A549 (cell line): ENCODE measurements around the gene PDLIM5. TPM values are rescaled to one million over a fixed set of nuclear protein-coding genes. Genes with fewer than 3 reads are reported as not detected.

Source experiments
- ATAC-seq, 2 experiments: fragments of 200-7000 bp in 1 of 2; fragments of >200 bp in 1 of 2; cut with Nextera tagmentation in 1 of 2; cut with Tn5 transposase in 1 of 2; 3 replicates each; pipeline versions ENCODE4 v1.8.0 to v1.9.1; 2018 to 2020; ENCODE audit warnings: mild to moderate bottlenecking in 1 of 2, moderate library complexity in 1 of 2
- CTCF ChIA-PET: fragments of 300-600 bp; sonication (Branson Sonifier 250); formaldehyde crosslinking; extraction: SDS; loops from one replicate; lab custom pipeline; 2021; ENCODE audit warnings: antibody characterized with exemption, inconsistent platforms; lab: Yijun Ruan, JAX
- POLR2A ChIA-PET: fragments of 350-600 bp; formaldehyde crosslinking; extraction: SDS; loops from one replicate; lab custom pipeline; 2021; ENCODE audit warnings: antibody characterized with exemption, inconsistent platforms; lab: Yijun Ruan, JAX
- DNase-seq, 2 experiments: peaks; one replicate each; pipeline versions ENCODE4 v3.0.0 to v3.0.0-alpha.2; 2011 to 2016; ENCODE audit warnings: low read depth in 1 of 2, low spot score in 1 of 2
- FAIRE-seq: peaks from 2 replicates; lab custom pipeline; 2011; peaks lifted over from hg19 to GRCh38; lab: Jason Lieb, UNC
- H3K27ac ChIP-seq, 2 experiments: fragments of >200 bp; sonication (Bioruptor Twin); formaldehyde crosslinking; 3 replicates each; pipeline ENCODE4 v1.5.1; 2016 to 2017
- H3K4me1 ChIP-seq: fragments of >200 bp; sonication (Bioruptor Twin); formaldehyde crosslinking; 3 replicates; pipeline ENCODE4 v1.6.1; 2016
- H3K4me2 ChIP-seq: fragments of >200 bp; sonication (Bioruptor Twin); formaldehyde crosslinking; 3 replicates; pipeline ENCODE4 v1.6.1; 2016
- H3K4me3 ChIP-seq: fragments of >200 bp; sonication (Bioruptor Twin); formaldehyde crosslinking; 3 replicates; pipeline ENCODE4 v1.5.1; 2016
- H3K9me3 ChIP-seq: fragments of >200 bp; sonication (Bioruptor Twin); formaldehyde crosslinking; 3 replicates; pipeline ENCODE4 v1.6.1; 2016
- CEBPB ChIP-seq, 2 experiments: fragments of >200 bp in 1 of 2; sonication (Bioruptor Twin) in 1 of 2; formaldehyde crosslinking in 1 of 2; IDR thresholded peaks; 2 replicates each; pipeline ENCODE4 v1.6.1; 2012 to 2016
- CTCF ChIP-seq: fragments of >200 bp; sonication (Bioruptor Twin); formaldehyde crosslinking; IDR thresholded peaks from 3 replicates; pipeline ENCODE4 v1.5.1; 2016
- E2F6 ChIP-seq: IDR thresholded peaks from 2 replicates; pipeline ENCODE4 v1.6.1; 2012; ENCODE audit warnings: low read depth, borderline replicate concordance
- EHMT2 ChIP-seq: fragments of 200-600 bp; sonication (generic); IDR thresholded peaks from 2 replicates; pipeline ENCODE4 v1.6.1; 2016; ENCODE audit warnings: antibody characterized with exemption, low read depth, mild to moderate bottlenecking, moderate library complexity
- ELK1 ChIP-seq: fragments of 150-350 bp; IDR thresholded peaks from 2 replicates; pipeline ENCODE4 v1.6.1; 2014; ENCODE audit warnings: low read depth, mild to moderate bottlenecking, low read length
- FOSL2 ChIP-seq, 2 experiments: fragments of 450-650 bp in 1 of 2; fragments of >200 bp in 1 of 2; sonication (Bioruptor Twin) in 1 of 2; formaldehyde crosslinking; IDR thresholded peaks; 2 replicates each; pipeline versions ENCODE4 v1.5.0 to v1.6.1; 2016 to 2020; ENCODE audit warnings: mild to moderate bottlenecking in 1 of 2, moderate library complexity in 1 of 2
- FOXS1 ChIP-seq: fragments of 250-450 bp; sonication (Bioruptor Pico); IDR thresholded peaks from 2 replicates; pipeline ENCODE4 v1.5.0; 2020; ENCODE audit warnings: mild to moderate bottlenecking, moderate library complexity
- HDAC2 ChIP-seq: fragments of 200-600 bp; sonication (generic); IDR thresholded peaks from 2 replicates; pipeline ENCODE4 v1.6.1; 2016
- HES2 ChIP-seq: fragments of >200 bp; sonication (Bioruptor Twin); formaldehyde crosslinking; IDR thresholded peaks from 2 replicates; pipeline ENCODE4 v1.6.1; 2016
- HMGXB4 ChIP-seq: fragments of 250-450 bp; sonication (Bioruptor Pico); IDR thresholded peaks from 2 replicates; pipeline ENCODE4 v1.5.0; 2021; ENCODE audit warnings: mild to moderate bottlenecking, moderate library complexity, borderline replicate concordance
- JUN ChIP-seq, 2 experiments: fragments of >200 bp; sonication (Bioruptor Twin); formaldehyde crosslinking; IDR thresholded peaks; 2 replicates in 1 of 2; 3 replicates in 1 of 2; pipeline ENCODE4 v1.6.1; 2016 to 2017
- MAX ChIP-seq: IDR thresholded peaks from 2 replicates; pipeline ENCODE4 v1.6.1; 2012
- NPAS2 ChIP-seq: fragments of 250-450 bp; sonication (Bioruptor Pico); IDR thresholded peaks from 2 replicates; pipeline ENCODE4 v1.8.0; 2022; ENCODE audit warnings: mild to moderate bottlenecking, moderate library complexity, borderline replicate concordance
- PBX3 ChIP-seq: IDR thresholded peaks from 2 replicates; pipeline ENCODE4 v1.6.1; 2012
- PHF8 ChIP-seq: fragments of 200-600 bp; sonication (generic); IDR thresholded peaks from 2 replicates; pipeline ENCODE4 v1.6.1; 2016; ENCODE audit warnings: low read depth, mild to moderate bottlenecking, antibody characterized with exemption, moderate library complexity, borderline replicate concordance
- POLR2AphosphoS2 ChIP-seq: conservative IDR thresholded peaks from 2 replicates; pipeline ENCODE4 v1.6.1; 2012; ENCODE audit warnings: low read length, improper control_type of control experiment, inconsistent platforms
- REST ChIP-seq: fragments of 200-600 bp; sonication (generic); IDR thresholded peaks from 2 replicates; pipeline ENCODE4 v1.6.1; 2016; ENCODE audit warnings: antibody characterized with exemption, mild to moderate bottlenecking, moderate library complexity
- TP53 ChIP-seq: fragments of 250-450 bp; sonication (Bioruptor Pico); IDR thresholded peaks from 2 replicates; pipeline ENCODE4 v1.5.0; 2021; ENCODE audit warnings: mild to moderate bottlenecking, moderate library complexity
- ZFP36 ChIP-seq: fragments of 450-650 bp; IDR thresholded peaks from 2 replicates; pipeline ENCODE4 v1.6.1; 2014; ENCODE audit warnings: borderline replicate concordance; ENCODE audit not compliant: partially characterized antibody
- polyA plus RNA-seq, 4 experiments: library from polyadenylated mRNA; depleted of rRNA in 3 of 4; stranded (reverse); fragments of >200 nt; fragmentation: RNase III in 1 of 4; extraction: RNeasy Plus Mini Kit Qiagen cat#74134 plus additional on column Dnase treatment in 1 of 4; gene quantifications; 2 replicates in 3 of 4; 3 replicates in 1 of 4; pipeline ENCODE4 v1.2.3, GENCODE V29; 2011 to 2017

The PDLIM5 gene
- polyA plus RNA-seq, 2 of the 4 experiments (the other 2 are of a cell fraction) = 54.2 to 242 TPM

- ChIA-PET CTCF (no interaction called here), POLR2A (interaction anchor here (1.1 kb wide), 1 partner anchor 42 kb away, joined by 5 read pairs; no protein-coding TSS in a partner anchor)
- H3K4me3 ChIP-seq = no peak overlapping the region
Measured at GRCh38 chr4:94411296-94411695, 40.4 kb upstream of the PDLIM5 start.

More at GRCh38 chr4:94411296-94411695, 40.4 kb upstream of the PDLIM5 start:
- no peak for ATAC-seq
- no peaks in the 10 kb centered on the region for H3K9me3 ChIP-seq
- no peak for TF ChIP-seq E2F6
- TF ChIP-seq TP53 (CRISPR knock-in tag) = no peak
- no peak for TF ChIP-seq FOXS1
- no peak for TF ChIP-seq HES2
- no peak for TF ChIP-seq HMGXB4 (CRISPR knock-in tag)
- no peak for TF ChIP-seq MAX
- no peak for TF ChIP-seq ELK1
- no peak for TF ChIP-seq ZFP36
- no peak for TF ChIP-seq CTCF
- TF ChIP-seq REST = no peak
- TF ChIP-seq PBX3 = no peak
- TF ChIP-seq HDAC2 = no peak
- no peak for TF ChIP-seq JUN (IDR thresholded peaks at IDR 0.05)
- no peak for TF ChIP-seq NPAS2
- no peak for TF ChIP-seq FOSL2 (IDR thresholded peaks at IDR 0.05)
- TF ChIP-seq FOSL2 (CRISPR knock-in tag; IDR thresholded peaks at IDR 0.05) = no peak
- no peak for TF ChIP-seq PHF8
- no peak for TF ChIP-seq EHMT2
- no peak for TF ChIP-seq CEBPB (IDR thresholded peaks at IDR 0.05)
- TF ChIP-seq POLR2AphosphoS2 = no peak
- TF ChIP-seq, all 56 proteins: peak for 0
- DNase-seq (no peak), FAIRE-seq (no peak)
- Histone ChIP-seq H3K27ac (peak overlapping the region; percentile 79 to 88), H3K4me2 (peak overlapping the region; percentile 75), H3K4me1 (peaks cover 62% of the 10 kb centered on the region)
